Activated CD4-positive, alpha-beta T cell treated with anti-CD3 and anti-CD28 coated beads, Interleukin-2, amount 50 U/mL, for 4 hours (primary cell): Measurements from ENCODE around the gene HAUS2.
"Not testable (repeated sequence)": the region's sequence is repeated elsewhere in the genome, so short reads cannot be mapped to it uniquely, and the experiment has no call there.

Source experiments
- DNase-seq, 2 experiments: peaks; one replicate each; pipeline ENCODE4 v3.0.0-alpha.2; 2020

HAUS2 gene

GRCh38 chr15:42576040-42576594, 27.5 kb downstream of the HAUS2 start:
- DNase-seq: peak in 1 of 2 experiments; percentile 29

DNA sequence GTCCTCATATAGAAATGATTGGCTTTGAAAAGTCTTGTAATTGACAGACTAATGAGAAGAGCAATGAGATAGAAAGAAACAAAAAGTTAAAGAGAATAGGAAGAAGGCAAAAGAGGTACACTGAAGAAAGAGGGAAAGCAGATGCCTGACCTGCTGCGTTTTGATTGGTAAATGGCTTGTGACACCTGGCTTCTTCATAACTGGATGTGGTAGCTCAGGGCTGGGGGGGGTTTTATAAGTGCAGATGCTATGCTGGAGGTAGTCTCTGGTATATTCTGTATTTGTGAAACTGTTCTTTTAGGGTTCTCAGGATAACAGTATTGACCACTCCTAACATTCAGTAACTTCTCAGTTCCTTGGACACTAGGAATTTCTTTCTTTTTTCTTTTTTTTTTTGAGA, 28.1 kb downstream of the HAUS2 start:
- no peak for DNase-seq

DNA sequence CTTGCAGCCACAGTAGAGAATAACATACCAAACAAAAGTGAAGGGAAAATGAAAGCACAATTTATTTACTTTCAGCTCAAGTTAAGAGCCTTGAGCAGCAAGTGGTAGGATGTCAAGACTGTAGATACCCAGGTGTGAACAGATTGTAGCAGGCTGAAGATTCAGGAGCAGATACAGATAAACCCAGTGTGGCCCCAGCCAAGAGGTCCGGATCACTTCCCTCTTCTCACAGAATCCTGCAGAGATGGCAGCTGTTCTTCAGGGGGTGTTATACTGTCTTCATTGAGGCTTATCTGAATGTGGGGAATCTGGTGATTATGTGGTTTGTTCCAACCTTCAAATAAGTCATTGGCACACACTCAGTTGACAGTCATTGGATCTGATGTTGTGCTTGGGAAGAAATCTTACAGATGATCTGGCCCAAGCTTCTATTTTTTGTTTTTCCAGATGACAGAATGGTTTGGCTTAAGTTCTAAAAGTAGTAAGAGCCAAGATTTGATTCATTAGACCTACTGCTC, 28.9 kb downstream of the HAUS2 start:
- no peak for DNase-seq

DNA sequence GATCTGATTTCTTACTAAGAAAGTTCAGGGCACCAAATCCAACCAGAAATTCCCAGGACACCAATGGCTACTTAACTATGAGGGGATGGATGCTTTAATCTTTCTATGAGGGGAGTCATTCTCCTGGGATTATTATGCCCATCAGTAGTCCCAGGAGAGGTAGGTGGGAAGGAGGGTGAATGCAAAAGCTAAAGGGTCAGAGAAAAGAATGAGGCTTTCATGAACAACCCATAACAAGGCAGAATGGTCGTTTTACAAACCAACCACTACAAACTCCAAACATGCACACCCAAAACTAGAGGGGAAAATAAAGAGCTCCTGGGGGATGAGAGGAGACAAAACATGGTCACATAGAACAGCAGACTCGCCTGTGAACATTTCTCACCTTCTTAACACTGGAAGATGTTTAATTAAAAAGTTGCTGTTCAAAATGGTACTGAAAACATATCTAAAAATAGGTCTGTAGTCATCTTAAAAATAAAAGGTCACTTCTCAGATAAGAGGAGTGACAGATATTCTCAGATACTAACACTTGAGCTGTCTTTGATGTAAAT, 30.4 kb downstream of the HAUS2 start:
- DNase-seq: no peak

DNA sequence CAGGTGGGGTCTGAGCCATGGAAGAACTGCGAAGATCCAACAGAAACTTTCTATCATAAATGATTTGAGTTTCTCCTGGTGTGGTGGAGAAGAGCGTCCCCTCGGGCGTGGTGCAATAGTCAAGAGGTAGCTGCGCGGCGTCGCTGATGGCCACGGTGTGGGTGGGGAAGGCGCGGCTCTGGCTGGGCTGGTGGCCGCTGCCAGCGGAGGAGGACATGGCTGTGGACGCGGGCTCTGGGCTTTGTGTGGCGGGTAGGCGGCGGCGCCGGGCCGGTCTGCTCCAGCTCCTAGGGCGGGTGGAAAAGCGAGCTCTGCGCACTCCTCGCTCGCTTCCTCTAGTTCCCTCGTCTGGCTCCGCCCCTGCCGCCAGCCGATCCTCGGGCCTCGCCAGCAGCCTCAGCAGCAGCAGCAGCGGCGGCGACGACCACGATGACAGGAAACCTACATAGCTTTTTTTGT, 32.7 kb downstream of the HAUS2 start:
- DNase-seq: peak; percentile 65 to 66

GRCh38 chr15:42582569-42583375, 34.1 kb downstream of the HAUS2 start:
- no peak for DNase-seq

DNA sequence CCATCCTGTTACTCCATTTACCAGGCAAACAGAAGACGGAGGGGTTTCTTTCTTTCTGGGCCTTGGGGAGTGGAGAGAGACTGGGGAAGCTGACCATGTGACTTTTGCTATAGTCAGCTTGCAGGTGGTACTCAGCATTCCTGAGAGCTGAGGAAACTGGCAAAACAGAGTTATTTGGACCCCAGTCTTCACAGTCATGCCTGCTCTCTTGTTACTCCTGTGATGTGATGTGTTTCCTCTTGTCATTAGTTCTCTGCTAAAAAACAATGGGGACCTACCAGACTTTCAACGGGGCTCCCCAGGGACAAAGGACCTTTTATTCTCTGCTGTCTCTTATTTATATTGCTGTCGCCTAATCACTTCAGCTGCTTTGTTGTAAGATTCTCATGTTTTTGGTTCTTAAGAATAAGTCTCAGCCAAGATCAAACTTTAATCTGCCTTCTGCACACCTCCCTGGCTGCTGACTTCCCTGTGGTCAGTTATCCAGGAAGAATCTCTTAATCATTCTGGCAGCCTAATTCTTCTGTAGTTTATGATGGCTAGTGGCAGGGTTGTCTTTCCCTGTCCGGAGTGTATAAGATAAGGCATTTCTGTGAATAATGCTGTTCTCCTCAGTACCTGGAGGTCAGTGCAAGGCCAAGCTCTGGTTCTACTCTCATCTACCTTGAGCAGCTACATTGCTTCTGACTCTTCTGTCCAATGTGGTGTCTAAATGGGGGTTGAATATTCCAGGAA, 35.6 kb downstream of the HAUS2 start:
- DNase-seq: no peak

DNA sequence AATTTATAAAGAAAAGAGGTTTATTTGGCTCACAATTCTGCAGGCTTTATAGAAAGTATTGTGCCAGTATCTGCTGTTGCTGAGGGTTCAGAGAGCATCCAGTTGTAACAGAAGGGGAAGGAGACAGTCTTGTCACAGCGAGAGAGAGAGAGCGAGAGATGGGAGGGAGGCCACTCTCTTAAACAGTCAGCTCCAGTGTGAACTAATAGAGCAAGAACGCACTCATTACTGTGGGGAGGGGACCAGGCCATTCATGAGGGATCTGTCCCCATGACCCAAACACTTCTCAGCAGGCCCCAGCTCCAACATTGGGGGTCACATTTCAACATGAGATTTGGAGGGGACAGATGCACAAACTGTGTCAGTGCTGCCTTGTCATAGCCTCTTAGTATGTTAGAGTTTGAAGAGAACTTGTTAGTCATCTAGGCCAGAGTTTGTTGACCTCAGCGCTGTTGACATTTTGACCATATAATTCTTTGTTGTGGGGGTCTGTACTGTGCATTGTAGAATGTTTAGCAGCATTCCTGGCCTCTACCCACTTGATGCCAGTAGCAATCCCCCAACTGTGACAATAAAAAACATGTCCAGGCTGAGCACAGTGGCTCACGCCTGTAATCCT, 42.1 kb downstream of the HAUS2 start:
- no peak for DNase-seq

GRCh38 chr15:42591238-42591934, 42.7 kb downstream of the HAUS2 start:
- no peak for DNase-seq

- no peak for DNase-seq
Observed at GRCh38 chr15:42592716-42593115, 44.1 kb downstream of the HAUS2 start.

- DNase-seq: no peak
Observed at GRCh38 chr15:42593143-42593542, 44.5 kb downstream of the HAUS2 start.

- no peak for DNase-seq
Observed at GRCh38 chr15:42594095-42594494, 45.5 kb downstream of the HAUS2 start.

- DNase-seq: no peak
Observed at GRCh38 chr15:42595626-42596240, 47.1 kb downstream of the HAUS2 start.

DNA sequence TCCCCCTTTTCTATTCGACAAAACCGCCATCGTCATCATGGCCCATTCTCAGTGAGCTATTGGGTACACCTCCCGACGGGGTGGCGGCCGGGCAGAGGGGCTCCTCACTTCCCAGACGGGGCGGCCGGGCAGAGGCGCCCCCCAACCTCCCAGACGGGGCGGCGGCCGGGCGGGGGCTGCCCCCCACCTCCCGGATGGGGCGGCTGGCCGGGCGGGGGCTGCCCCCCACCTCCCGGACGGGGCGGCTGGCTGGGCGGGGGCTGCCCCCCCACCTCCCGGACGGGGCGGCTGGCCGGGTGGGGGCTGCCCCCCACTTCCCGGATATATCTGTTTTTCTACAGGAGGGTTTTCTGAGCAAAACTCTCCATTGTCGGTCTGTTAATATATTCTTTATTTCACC, 52.7 kb downstream of the HAUS2 start:
- not testable (repeated sequence) for DNase-seq

DNA sequence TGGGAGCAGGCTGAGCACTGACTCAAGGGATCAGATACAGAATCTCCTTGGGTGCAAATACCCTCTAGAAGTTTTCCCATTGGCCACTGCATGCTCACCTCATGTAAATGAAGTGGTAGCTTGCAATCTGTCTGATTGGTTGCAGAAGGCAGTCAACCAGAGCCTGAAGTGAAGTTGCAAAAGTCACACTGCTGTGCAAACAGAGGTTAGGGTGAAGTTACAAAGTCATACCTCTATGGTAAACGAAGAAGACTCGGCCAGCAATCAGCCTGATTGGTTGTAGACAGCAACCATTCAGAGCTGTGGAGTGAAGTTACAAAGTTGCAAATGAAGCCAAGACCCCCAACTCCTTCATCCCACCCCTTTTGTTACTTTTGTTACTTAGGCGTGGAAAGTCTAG, 53.9 kb downstream of the HAUS2 start:
- no peak for DNase-seq

DNA sequence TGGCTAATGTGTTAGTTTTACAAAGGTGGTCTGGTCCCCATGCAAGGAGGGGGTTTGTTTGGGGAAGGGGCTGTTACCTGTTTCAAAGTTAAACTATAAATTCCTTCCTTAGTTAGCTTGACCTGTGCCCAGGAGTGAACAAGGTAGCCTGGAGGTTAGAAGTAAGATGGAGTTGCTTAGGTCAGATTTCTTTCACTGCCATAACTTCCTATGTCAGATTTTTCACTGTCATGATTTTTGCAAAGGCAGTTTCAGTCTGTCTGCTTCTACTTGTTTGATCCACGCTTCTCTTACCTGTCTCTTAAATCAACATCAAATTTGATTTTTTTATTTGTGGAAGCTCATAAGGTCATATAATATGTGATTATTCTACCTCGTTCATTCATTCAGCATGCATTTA, 55.3 kb downstream of the HAUS2 start:
- DNase-seq: no peak

GRCh38 chr15:42604894-42605744, 56.5 kb downstream of the HAUS2 start:
- no peak for DNase-seq

DNA sequence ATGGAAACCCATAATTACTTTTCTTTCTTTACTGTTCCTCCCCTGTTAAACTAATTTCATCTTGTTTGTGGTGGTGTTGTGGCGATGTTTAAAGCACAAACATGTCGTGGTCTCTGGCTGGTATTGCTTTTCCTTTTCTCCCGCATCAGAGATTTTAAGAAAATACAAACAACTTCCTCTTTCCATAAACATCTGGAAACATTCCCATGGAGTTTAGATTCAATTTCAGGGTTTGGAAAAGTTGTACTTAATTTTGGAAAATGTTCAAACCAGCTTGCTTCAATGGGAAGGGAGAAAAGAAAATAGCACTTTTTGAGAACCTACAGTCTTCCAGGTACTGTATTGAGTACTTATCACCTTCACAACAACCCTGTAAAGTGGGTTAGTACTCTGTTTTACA, 57.2 kb downstream of the HAUS2 start:
- DNase-seq: no peak

DNA sequence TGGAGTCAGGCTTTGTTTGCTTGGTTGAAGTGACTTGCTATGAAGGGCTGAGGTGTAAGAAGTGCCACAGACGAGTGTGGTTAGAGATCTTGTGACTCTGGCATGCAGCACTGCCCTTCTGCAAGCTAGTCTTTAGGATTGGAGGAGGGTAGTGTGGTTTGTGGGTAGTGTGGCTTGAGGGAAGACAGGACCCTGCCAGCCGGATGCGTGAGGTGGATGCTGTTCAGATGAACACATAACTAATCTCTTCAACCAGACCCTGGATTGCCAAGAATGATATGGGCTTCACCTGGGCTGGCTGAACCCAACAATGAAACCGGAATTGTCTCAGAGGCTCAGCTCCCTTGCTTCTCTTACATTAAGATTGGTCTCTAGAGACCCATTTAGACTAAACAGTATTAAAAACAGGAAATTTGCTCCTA, 59.5 kb downstream of the HAUS2 start:
- no peak for DNase-seq

- DNase-seq: no peak
Observed at GRCh38 chr15:42608752-42609488, 60.3 kb downstream of the HAUS2 start.
